ENCODE data around the gene ELP1.

DNA sequence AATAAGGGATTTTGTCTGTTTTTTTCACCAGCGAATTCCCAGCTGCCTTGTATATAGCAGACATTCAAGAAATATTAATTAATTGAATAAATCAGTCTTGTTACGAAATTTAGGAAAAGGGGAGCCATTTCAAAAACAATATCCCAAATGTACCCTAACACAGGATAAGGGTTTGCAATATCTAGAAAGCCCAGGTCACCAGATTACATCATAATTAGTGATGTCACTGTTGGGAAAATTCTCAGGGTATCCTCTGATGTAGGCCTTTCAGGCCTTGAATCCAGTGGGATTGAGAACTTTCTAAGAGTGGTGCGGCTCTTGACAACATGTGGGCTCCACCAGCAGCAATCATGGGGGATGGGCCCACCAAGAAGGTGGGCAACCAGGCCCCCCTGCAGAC is 71.9 kb downstream of the ELP1 start, which contains the start of gene ACTL7A:
- TF ChIP-seq POLR2A (IDR thresholded peaks at IDR 0.05; ENCODE audit: low read length) = no peak
- no peak for TF ChIP-seq GATA1 (IDR thresholded peaks at IDR 0.05; ENCODE audit: low read depth, low read length)
